ENCODE data around the gene SCMH1.
A peak's percentile ranks its signal among the peaks of the same experiment; 100 is the strongest.
"Not testable (repeated sequence)": the region's sequence is repeated elsewhere in the genome, so short reads cannot be mapped to it uniquely, and the experiment has no call there.

SCMH1 gene

DNA sequence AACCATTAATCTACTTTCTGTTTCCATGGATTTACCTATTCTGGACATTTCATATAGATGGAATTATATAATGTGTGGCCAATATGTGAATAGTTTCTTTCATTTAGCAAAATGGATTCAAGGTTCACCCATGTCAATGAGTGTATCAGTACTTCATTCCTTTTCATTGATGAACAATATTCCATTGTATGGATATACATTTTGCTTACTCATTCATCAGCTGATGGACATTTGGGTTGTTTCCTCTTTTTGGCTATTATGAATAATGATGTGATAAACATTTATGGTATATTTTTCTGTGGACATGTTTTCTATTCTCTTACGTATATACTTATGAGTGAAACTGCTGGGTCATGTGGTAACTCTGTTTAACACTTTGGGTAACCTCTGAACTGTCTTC lies 97.8 kb downstream of the SCMH1 start:
- FAIRE-seq = no peak

DNA sequence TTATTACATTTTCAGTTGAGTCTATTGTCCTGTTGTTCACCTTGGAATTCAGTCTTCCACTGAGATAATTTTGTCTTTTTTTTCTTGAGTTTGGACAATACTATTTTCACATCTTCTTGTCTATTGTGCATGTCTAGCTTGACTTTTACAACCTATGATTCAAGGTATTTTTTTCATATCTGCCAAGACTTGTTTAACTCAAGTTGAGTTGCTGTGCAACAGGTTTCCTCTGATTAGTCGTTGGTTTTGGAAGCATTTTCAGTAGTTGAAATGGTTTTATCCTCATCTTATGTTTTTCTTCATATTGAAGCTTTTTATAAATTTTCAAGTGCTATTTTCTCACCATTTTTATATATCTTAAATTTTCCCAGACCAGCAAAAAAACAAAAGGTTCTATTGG lies 103.6 kb downstream of the SCMH1 start:
- no peak for FAIRE-seq

DNA sequence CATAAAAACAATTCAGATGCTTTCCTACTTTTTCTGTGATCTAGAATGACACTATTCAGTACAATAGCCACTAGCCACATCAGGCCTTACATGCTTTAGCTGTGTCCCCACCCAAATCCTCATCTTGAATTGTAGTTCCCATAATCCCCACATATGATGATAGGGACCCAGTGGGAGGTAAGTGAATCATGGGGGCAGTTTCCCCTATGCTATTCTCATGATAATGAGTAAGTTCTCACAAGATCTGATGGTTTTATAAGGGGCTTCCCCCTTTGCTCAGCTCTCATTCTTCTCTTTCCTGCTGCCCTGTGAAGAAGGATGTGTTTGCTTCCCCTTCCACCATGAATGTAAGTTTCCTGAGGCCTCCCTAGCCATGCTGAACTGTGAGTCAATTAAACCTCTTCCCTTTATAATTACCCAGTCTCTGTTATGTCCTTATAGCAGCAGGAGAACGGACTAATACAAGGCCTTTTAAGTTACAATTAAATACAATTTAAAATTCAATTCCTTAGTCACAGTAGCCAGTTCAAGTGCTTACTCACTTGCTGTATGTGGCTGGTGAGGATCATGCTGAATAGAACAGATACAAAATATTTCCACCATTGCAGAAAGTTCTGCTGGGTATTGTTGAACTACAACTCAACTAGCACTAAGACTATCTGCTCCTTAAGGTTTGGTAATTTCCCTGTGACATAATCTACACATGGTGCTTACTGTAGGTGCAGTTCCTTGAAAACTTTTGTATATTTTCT lies 106.7 kb downstream of the SCMH1 start:
- FAIRE-seq = no peak

DNA sequence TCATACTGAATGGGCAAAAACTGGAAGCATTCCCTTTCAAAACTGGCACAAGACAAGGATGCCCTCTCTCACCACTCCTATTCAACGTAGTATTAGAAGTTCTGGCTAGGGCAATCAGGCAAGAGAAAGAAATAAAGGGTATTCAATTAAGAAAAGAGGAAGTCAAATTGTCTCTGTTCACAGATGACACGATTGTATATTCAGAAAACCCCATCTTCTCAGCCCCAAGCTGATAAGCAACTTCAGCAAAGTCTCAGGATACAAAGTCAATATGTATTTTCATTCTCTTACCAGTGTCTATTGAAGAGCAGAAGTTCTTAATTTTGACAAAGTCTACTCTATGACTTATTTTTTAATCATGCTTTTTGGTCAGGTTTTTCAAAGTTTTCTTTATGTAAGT lies 107.8 kb downstream of the SCMH1 start:
- not testable (repeated sequence) for FAIRE-seq

DNA sequence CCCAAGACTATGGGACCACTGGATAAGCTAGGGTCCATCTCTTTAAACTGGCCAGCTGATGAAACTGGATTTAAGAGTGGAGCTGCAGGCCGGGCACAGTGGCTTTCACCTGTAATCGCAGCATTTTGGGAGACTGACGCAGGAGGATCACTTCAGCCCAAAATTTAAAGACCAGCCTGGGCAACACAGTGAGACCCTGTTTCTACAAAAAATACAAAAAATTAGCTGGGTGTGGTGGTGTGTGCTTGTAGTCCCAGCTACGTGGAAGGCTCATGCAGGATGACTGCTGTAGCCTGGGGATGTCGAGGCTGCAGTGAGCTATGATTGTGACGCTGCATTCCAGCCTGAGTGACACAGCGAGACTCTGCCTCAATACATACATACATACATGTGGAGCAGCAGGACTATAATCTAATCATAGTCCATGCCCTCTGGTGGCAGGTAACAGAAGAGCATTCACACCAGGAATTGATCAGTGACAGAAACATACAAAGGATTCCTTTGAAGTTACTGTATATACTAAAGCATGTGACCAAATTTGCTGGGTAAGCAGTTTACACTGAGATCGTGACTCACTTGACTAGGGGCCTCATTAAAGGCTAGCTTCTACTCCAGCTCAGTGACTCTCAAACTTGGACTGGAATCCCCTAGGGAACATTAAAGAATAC lies 119.1 kb downstream of the SCMH1 start:
- FAIRE-seq = peak; percentile 77

DNA sequence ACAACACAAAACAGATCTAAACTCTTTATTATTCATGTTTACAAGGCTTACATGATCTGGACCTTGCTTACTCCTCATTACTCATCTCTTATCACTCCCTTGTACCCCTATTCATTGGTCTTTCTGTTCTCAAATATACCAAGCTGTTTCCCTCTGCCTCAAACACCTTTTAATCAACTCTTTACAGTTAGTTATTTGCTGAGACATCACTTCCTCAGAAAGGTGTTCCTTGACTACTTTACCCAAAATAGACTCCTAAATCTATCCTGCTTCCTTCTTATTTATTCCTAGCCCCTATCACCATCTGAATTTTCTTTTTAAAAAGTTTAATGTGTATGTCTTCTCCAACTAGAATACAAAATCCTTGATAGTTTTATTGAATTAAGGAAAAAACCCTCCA lies 120.0 kb downstream of the SCMH1 start:
- no peak for FAIRE-seq

DNA sequence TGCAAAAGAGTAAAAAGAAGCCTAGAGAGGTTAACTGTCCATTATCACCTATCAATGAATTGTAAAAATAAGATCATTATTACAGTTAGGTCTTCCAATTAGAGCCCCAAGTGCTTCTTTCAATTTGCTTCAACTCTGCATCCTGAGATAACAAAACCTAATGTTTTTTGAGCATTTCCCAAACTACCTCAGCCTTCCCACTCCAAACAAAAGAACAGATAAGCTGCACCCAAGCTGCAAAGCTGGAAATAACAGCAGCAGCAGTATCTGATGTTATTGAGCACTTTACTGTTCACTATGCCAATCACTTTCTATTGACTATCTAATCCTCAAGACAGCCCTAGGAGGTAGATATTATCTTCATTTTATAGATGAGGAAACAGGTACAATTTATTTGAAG lies 123.5 kb downstream of the SCMH1 start:
- FAIRE-seq = no peak

DNA sequence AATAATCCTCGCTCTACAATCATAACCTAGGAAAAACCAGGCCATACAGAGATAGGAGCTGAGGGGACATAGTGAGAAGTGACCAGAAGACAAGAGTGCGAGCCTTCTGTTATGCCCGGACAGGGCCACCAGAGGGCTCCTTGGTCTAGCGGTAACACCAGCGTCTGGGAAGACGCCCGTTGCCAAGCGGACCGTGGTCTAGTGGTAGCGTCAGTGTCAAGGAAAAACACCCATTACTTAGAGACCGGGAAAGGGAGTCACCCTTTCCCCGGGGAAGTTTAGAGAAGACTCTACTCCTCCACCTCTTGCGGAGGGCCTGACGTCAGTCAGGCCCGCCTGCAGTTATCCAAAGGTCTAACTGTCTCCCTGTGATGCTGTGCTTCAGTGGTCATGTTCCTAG lies 124.9 kb downstream of the SCMH1 start:
- FAIRE-seq = not testable (repeated sequence)

DNA sequence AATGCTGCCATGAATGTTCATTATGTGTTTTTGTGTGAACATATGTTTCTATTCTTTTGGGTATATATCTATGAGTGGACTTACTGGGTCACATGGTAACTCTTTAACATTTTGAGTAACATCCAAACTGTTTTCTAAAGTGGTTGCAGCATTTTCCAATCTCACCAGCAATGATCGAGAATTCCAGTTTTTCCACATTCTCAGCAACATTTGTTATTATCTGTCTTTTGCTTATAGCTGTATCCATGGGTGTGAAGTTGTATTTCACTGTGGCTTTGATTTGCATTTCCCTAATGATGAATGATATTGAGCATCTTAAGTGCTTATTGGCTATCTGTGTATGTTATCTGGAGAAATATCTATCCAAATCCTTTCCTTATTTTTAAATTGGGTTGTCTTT lies 131.4 kb downstream of the SCMH1 start:
- no peak for FAIRE-seq

DNA sequence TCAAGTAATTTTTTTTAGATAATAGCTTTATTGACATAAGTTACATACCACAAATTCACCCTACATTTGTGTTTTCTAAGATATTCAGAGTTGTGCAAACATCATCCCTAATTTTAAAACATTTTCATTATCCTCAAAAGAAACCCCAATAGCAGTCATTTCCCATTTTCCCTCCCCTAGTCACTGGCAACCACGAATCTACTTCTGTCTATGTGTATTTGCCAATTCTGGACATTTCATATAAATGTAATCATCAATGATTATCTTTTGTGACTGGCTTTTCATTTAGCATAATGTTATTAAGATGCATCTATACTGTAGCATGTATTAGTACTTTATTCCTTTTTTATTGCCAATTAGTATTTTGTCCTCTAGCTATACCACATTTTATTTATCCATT lies 131.8 kb downstream of the SCMH1 start:
- FAIRE-seq = no peak

DNA sequence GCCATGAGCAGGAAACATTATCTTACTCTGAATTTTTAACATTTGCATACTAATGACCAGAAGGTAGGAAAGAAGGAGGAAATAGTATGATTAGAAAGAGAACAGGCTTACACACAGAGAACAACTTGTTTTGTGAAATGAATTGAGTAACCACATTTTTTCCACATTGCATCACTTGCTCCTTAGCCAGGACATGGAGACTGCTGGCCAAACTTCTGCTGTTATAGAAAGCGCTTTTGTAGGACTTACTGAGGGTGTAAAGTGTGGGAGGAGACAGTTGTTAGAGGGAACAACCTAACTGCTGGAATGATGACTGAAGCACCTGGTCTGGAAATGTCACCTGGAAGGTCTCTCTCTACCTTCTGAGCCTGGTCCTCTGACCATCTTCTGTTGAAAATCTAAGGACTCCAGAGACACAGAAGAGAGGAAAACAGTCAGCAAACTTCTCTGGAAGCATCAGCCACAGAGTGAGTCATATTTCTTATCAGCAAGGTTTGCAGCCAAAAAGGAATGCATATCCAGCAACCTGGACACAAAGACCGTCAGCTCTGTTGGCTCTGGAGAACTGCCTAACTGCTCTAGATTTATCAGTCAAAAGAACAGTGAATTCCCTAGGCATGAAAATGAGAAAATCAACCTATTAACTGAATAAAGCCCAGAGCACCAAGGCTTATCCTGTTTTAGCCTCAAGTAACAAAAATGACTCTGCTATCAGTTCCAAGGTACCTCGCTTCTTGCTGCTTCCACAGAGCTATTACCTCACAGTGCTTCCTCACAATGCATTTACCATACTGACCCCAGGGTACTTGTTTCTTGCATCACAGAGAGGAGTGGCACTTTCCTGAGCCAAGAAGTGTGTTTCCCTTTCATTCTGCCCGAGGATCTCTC lies 132.6 kb downstream of the SCMH1 start:
- FAIRE-seq = peak; percentile 60

DNA sequence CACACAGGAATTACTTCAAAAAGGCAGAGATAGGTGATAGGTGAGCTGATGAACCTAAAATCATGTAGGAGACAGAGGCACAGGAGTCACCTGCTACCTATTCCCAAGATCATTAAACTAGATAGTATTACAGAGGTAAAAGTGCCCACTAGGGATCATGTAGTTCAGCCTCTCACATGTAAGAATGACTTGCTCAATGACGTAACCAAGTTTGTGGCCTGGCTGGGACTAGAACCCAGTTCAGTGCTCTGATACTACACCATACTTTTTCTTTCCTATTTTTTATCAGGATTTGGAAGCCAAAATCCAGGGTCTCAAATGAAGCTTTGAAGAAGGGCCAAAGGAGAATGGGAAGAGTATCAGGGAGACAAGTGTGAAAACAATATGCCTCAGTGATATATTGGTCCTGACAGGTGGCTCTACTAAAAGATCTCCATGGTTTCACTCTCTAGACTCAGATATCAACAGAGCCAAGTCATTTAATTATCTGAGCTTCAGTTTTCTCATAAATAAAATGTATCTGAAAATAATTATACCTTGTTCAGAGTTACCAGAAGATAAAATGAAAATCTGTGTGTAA lies 133.3 kb downstream of the SCMH1 start:
- FAIRE-seq = peak; percentile 94

DNA sequence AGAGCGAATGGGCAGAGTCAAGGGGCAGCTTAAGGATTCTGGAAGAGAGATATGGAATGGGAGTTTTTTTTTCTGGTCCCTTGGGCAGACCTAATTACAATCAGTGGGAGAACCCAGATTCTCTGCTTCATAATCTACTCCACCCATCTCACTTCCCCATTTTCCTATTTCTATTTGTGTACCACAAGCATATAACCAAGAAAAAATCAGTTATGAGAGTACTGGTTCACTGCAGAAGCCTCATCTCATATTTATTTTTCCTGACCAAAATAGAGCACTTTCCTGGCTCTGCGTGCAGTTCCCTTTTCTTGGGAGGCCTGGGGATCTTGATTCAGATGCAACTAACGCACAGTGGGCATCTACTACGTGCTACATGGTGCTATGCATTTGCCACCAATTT lies 138.3 kb downstream of the SCMH1 start:
- FAIRE-seq = no peak

DNA sequence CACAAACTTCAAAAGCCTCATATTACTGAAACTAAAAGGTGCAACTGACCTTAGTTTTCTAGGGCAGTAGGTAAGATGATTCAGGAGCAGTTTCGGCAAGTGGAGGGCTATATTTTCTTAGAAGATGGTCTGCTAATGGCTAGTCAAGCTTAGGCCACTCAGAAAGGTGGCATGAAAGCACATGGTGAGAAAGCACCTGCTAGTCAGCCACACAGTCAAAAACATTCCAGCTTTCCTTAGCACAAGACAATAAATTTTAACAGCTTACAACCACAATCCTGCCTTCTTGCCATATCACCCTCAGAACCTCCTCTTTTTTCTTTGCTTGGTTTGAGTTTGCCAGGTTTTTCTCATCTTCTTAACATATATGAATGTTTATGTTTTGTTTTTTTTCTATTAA lies 139.5 kb downstream of the SCMH1 start:
- FAIRE-seq = no peak

DNA sequence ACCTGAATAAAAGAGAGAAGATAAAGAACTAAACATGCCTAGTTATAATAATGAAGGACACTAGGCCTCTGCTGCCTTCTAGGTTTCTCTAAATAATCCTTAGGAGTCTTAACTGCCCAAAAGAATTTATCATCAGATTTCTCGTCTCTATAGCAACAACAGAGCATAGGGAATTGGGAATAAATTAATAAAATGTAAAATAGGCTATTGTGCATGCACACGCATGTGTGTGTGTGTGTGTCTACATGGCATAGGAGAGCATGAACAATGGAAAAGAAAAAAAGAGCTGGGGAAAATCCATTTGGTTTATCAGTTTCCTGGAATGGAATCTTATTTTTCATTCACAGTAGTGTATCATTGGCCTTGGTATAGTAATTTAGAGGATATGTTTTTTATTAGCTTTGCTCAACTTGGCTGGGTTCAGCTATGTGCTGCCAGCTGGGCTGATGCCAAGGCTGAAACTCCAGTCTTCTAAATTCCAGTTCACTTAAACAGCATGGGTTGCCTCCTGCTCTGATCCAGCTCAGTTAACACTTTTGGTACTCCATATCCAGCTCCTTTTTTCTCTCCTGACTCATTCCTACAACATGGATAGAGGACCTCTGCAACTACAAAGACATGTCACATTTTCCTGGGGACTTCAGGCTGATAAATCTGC lies 140.0 kb downstream of the SCMH1 start:
- FAIRE-seq = no peak

DNA sequence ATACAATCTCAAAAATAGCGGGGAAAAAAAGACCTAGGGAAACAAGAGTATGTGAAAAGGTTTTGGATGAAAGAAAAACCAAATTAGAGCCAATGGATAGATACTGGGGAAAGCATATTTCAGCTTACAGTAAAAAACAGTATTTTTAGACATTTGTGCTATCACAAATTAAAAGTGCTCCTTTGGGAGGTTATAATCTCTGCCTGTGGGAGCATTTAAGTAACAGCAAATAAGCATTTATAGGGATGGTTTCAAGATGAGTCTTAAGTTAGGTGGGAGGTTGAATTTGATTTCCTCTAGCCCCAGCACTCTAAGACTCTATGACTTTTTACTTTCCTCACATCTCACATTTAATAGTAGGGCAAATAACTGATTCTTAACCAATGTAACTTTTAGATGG lies 141.0 kb downstream of the SCMH1 start:
- peak; percentile 51 for FAIRE-seq

DNA sequence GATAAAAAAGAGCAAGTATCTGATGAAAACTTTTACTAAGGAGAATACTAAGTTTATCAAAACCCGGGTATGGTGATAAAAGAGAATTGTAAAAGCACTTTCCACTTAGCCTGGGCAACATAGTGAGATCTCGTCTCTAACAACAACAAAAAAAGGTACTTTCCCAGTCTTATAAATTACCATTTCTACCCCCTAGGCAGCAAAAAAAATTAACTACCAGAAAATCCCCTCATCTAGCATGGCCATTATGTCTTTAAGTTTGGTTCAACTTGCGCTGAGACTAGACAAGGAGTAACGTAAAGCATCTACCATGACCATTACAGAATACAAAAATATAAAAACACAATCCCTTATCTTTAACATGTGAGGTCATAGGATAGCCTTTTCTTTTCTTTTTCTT lies 141.9 kb downstream of the SCMH1 start:
- FAIRE-seq = no peak

DNA sequence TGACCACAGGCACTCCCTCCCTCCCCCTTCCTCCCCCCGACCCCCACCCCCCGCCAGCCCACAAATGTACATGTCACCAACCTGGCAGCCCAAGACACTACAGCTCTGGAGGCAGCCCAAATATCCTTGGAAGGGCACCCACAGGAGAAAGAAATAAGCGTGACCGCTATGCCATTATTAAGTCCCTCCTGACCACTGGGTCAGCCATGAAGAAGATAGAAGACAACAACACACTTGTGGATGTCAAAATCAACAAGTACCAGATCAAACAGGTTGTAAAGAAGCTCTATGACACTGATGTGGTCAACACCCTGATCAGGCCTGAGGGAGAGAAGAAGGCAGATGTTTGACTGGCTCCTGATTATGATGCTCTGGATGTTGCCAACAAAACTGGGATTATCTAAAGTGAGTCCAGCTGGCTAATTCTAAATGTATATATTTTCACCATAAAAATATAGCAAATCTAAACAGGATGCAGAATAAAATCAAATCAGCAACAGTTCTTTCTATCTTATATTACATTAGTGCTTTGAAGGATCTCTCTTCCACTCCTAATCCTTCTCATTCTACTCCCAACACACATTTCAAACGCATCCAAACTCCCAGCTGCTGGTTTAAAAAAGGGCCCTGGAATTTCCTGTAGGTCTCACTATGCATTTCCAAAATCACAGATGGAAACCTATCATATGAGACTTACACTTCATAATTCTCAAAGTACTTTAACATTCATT lies 143.2 kb downstream of the SCMH1 start:
- FAIRE-seq = no peak

DNA sequence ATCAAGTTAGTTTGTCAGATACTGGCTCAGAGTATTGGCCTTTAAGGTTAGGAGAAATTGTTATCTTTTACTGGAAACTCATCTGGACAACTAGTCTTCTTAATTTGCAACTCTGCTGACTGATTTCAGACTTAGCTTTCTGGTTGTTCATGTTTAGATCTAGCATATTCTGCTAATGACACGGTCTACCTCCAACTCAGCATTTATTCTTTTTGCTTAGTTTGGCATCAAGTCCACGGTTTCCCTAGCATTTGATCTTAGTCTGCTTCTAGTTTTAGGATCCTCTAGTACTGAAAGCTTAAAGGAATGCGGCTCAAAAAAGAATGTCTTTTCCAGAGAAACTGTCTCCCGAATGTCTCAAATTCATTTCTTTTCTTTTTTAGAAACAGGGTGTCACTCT lies 145.0 kb downstream of the SCMH1 start:
- FAIRE-seq = no peak

DNA sequence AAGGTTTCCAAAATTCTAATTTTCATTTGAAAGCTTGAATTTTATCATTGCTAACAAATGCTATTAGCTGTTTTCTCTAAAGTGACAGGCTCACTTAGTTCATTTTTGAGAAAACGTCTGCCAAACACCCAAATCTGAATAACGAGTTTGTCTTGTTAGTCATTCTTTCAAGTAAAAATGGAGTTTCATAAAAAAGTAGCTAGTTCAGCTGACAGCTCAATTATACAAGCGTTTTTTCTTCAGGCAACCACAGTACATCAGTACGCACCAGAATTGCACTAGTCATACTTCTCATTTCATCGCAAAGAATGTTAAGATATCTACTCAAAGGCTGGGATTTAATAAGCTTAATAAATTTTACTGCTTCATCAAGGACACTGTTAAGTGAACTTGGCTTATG lies 148.3 kb downstream of the SCMH1 start:
- FAIRE-seq = no peak

DNA sequence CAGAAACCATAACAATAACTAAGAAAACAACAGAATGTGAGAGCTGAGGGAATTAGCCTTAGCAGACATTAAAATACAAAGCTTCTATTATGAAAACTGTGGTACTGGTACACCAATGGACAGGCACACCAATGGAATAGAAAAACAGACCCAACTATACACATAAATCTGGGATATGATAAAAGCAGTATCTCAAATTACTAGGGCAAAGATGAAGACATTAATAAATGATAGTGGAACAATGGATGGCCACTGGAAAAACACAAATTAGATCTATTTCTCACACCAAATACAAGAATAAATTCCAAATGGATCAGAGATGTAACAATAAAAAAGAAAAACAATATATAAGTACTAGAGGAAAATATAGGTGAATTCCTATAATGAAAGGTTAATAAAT lies 155.2 kb downstream of the SCMH1 start:
- no peak for FAIRE-seq

DNA sequence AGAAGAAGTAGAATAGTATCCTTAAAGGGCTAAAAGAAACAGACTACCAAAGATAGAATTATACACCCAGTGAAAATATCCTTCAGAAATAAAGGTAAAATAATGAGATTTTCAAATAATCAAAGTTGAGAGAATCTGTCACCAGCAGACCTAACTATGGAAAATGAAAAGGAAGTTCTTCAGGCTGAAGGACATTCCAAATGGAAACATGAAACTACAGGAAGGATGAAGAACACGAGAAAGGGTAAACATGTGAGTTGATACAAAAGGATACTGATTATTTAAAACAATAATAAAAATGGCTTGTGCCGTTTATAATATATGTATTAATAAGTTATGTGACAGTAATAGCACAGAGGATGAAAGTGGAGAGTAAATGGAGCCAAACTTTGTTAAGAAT lies 163.5 kb downstream of the SCMH1 start:
- FAIRE-seq = no peak

Measured in islet of Langerhans (tissue), 1 donor.